ENCODE results near the gene SH3BGR. TPM values are rescaled to one million over a fixed set of nuclear protein-coding genes. Genes with fewer than 3 reads are reported as not detected.

Gene SH3BGR
- total RNA-seq, 1 donor from 2014 or later = 9.9 TPM

DNA sequence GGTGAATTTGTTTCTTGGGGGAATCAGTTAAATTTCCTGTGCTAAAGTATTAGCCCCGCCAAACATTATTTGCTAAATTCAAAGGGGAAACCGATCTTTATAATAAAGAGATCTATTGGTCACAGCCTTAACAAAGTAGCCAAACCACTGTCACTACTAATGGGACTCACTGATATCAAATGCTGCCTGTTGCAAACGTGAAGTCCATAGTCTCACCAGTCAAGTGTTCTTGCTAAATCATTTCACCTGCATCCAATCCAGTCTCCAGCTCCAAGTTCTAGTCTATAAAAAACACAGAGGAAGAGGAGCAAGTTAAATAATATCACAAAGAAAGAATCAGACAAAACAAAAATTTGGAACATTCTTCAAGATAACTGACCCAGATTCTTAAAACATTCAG is 30.1 kb downstream of the SH3BGR start:
- Histone ChIP-seq H3K36me3 (ENCODE audit: insufficient read depth, low read length) (no peaks in the 10 kb centered on the region), H3K27ac (ENCODE audit: low read depth, low read length) (no peak overlapping the region), H3K27me3 (ENCODE audit: insufficient read depth, low read length) (no peaks in the 10 kb centered on the region), H4K20me1 (ENCODE audit: insufficient read depth, low read length) (no peaks in the 10 kb centered on the region), H3K79me2 (ENCODE audit: insufficient read depth, low read length) (no peaks in the 10 kb centered on the region), H3K4me3 (ENCODE audit: insufficient read depth, low read depth, low read length) (no peak overlapping the region), H3K9me3 (ENCODE audit: insufficient read depth, low read depth, low read length) (no peaks in the 10 kb centered on the region), H3K4me2 (ENCODE audit: low read length) (no peak overlapping the region), H3K4me1 (ENCODE audit: insufficient read depth, low read length) (no peaks in the 10 kb centered on the region), H2AFZ (ENCODE audit: low read depth, low read length) (no peak overlapping the region), H3K9ac (ENCODE audit: low read length) (no peak overlapping the region)
- no peak for TF ChIP-seq EZH2 (IDR thresholded peaks at IDR 0.05; ENCODE audit: insufficient read depth, low read length)
- TF ChIP-seq, protein P1, sequence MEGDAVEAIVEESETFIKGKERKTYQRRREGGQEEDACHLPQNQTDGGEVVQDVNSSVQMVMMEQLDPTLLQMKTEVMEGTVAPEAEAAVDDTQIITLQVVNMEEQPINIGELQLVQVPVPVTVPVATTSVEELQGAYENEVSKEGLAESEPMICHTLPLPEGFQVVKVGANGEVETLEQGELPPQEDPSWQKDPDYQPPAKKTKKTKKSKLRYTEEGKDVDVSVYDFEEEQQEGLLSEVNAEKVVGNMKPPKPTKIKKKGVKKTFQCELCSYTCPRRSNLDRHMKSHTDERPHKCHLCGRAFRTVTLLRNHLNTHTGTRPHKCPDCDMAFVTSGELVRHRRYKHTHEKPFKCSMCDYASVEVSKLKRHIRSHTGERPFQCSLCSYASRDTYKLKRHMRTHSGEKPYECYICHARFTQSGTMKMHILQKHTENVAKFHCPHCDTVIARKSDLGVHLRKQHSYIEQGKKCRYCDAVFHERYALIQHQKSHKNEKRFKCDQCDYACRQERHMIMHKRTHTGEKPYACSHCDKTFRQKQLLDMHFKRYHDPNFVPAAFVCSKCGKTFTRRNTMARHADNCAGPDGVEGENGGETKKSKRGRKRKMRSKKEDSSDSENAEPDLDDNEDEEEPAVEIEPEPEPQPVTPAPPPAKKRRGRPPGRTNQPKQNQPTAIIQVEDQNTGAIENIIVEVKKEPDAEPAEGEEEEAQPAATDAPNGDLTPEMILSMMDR (IDR thresholded peaks at IDR 0.05; ENCODE audit: insufficient read depth, low read depth, low read length) = no peak
- no peak for FAIRE-seq
- no peak for DNase-seq (ENCODE audit: low read depth)
- Mint-ChIP-seq H3K36me3 (ENCODE audit: low read depth, unreplicated experiment) (no peaks in the 10 kb centered on the region), H3K4me3 (ENCODE audit: unreplicated experiment) (no peak overlapping the region), H3K27ac (ENCODE audit: unreplicated experiment) (no peak overlapping the region), H3K4me1 (ENCODE audit: low read depth, unreplicated experiment) (peaks cover 4% of the 10 kb centered on the region), H3K9me3 (ENCODE audit: unreplicated experiment) (no peaks in the 10 kb centered on the region), H3K27me3 (ENCODE audit: low read depth, unreplicated experiment) (no peaks in the 10 kb centered on the region)

GRCh38 chr21:39483917-39484316 is 32.1 kb downstream of the SH3BGR start:
- Histone ChIP-seq H3K9ac (ENCODE audit: low read length) (no peak overlapping the region), H3K4me1 (ENCODE audit: insufficient read depth, low read length) (no peaks in the 10 kb centered on the region), H3K4me3 (ENCODE audit: insufficient read depth, low read depth, low read length) (no peak overlapping the region), H2AFZ (ENCODE audit: low read depth, low read length) (no peak overlapping the region), H3K27me3 (ENCODE audit: insufficient read depth, low read length) (no peaks in the 10 kb centered on the region), H3K9me3 (ENCODE audit: insufficient read depth, low read depth, low read length) (no peaks in the 10 kb centered on the region), H3K4me2 (ENCODE audit: low read length) (no peak overlapping the region), H3K79me2 (ENCODE audit: insufficient read depth, low read length) (no peaks in the 10 kb centered on the region), H3K27ac (ENCODE audit: low read depth, low read length) (no peak overlapping the region), H3K36me3 (ENCODE audit: insufficient read depth, low read length) (no peaks in the 10 kb centered on the region), H4K20me1 (ENCODE audit: insufficient read depth, low read length) (no peaks in the 10 kb centered on the region)
- H3K4me3 Mint-ChIP-seq (ENCODE audit: unreplicated experiment) = no peak overlapping the region
- H3K4me1 Mint-ChIP-seq (ENCODE audit: low read depth, unreplicated experiment) = peaks cover 4% of the 10 kb centered on the region
- DNase-seq (ENCODE audit: low read depth) = peak; percentile 70
- H3K27ac Mint-ChIP-seq (ENCODE audit: unreplicated experiment) = no peak overlapping the region
- FAIRE-seq = no peak
- no peaks in the 10 kb centered on the region for H3K27me3 Mint-ChIP-seq (ENCODE audit: low read depth, unreplicated experiment)
- no peaks in the 10 kb centered on the region for H3K9me3 Mint-ChIP-seq (ENCODE audit: unreplicated experiment)
- no peak for TF ChIP-seq EZH2 (IDR thresholded peaks at IDR 0.05; ENCODE audit: insufficient read depth, low read length)
- TF ChIP-seq, protein P1 (IDR thresholded peaks at IDR 0.05; ENCODE audit: insufficient read depth, low read depth, low read length) = no peak
- peaks cover 4% of the 10 kb centered on the region for H3K36me3 Mint-ChIP-seq (ENCODE audit: low read depth, unreplicated experiment)

DNA sequence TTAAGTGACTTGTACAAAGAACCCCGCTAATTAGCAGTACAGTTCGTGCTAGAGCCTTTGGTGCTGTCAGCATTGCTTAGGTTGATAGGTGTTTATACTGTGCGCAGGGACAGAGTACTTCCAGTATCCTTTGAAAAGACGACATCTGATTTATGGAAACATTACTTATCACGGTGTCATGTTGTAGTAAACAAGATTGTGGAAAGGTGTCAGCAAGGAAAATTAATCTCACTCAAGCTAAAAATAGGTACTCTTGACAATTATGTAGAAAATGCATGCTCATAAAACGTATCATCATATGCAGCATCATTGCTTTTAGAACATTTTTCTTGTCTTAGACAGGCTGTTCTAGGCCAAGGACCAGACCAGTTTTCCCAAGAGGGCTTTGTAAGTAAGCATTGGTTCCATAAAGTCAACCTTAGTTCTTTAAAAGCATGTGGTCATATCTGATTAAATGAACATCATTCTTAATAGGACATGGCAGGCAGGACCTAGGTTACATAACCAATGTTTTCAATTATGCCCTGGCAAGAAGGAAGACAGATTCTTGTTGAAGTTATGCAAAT is 33.0 kb downstream of the SH3BGR start:
- peaks cover 4% of the 10 kb centered on the region for H3K4me1 Mint-ChIP-seq (ENCODE audit: low read depth, unreplicated experiment)
- H3K27me3 Mint-ChIP-seq (ENCODE audit: low read depth, unreplicated experiment) = no peaks in the 10 kb centered on the region
- no peak overlapping the region for H3K27ac Mint-ChIP-seq (ENCODE audit: unreplicated experiment)

More for the DNA sequence above, 33.0 kb downstream of the SH3BGR start:
- no peak for FAIRE-seq
- no peaks in the 10 kb centered on the region for H3K79me2 ChIP-seq (ENCODE audit: insufficient read depth, low read length)
- no peaks in the 10 kb centered on the region for H3K9me3 ChIP-seq (ENCODE audit: insufficient read depth, low read depth, low read length)
- H3K36me3 Mint-ChIP-seq (ENCODE audit: low read depth, unreplicated experiment) = peaks cover 4% of the 10 kb centered on the region
- H3K27ac ChIP-seq (ENCODE audit: low read depth, low read length) = no peak overlapping the region
- H3K9me3 Mint-ChIP-seq (ENCODE audit: unreplicated experiment) = no peaks in the 10 kb centered on the region
- H3K4me3 Mint-ChIP-seq (ENCODE audit: unreplicated experiment) = no peak overlapping the region
- TF ChIP-seq, protein P1 (IDR thresholded peaks at IDR 0.05; ENCODE audit: insufficient read depth, low read depth, low read length) = no peak
- no peak for TF ChIP-seq EZH2 (IDR thresholded peaks at IDR 0.05; ENCODE audit: insufficient read depth, low read length)
- H3K9ac ChIP-seq (ENCODE audit: low read length) = no peak overlapping the region
- peak; percentile 8 for DNase-seq (ENCODE audit: low read depth)
- no peaks in the 10 kb centered on the region for H3K4me1 ChIP-seq (ENCODE audit: insufficient read depth, low read length)
- no peaks in the 10 kb centered on the region for H4K20me1 ChIP-seq (ENCODE audit: insufficient read depth, low read length)
- H2AFZ ChIP-seq (ENCODE audit: low read depth, low read length) = no peak overlapping the region
- no peaks in the 10 kb centered on the region for H3K27me3 ChIP-seq (ENCODE audit: insufficient read depth, low read length)
- no peak overlapping the region for H3K4me2 ChIP-seq (ENCODE audit: low read length)
- no peak overlapping the region for H3K4me3 ChIP-seq (ENCODE audit: insufficient read depth, low read depth, low read length)
- H3K36me3 ChIP-seq (ENCODE audit: insufficient read depth, low read length) = no peaks in the 10 kb centered on the region
